Esophagus squamous epithelium (tissue), 4 donors: ENCODE data around the gene EIF4EBP2.

Source experiments
- CTCF ChIP-seq, 6 experiments: fragments of 450-650 bp in 4 of 6; fragments of 200-600 bp in 2 of 6; sonication (generic) in 2 of 6; IDR thresholded peaks; one replicate each; pipeline ENCODE4 v1.5.1; 2016 to 2019; ENCODE audit warnings: antibody characterized with exemption in 6 of 6, mild to moderate bottlenecking in 4 of 6, moderate library complexity in 4 of 6
- POLR2A ChIP-seq, 4 donors: fragments of 450-650 bp; IDR thresholded peaks; one replicate each; pipeline ENCODE4 v1.6.1; 2017; ENCODE audit warnings: antibody characterized with exemption in 4 of 4, mild to moderate bottlenecking in 4 of 4, moderate library complexity in 3 of 4

DNA sequence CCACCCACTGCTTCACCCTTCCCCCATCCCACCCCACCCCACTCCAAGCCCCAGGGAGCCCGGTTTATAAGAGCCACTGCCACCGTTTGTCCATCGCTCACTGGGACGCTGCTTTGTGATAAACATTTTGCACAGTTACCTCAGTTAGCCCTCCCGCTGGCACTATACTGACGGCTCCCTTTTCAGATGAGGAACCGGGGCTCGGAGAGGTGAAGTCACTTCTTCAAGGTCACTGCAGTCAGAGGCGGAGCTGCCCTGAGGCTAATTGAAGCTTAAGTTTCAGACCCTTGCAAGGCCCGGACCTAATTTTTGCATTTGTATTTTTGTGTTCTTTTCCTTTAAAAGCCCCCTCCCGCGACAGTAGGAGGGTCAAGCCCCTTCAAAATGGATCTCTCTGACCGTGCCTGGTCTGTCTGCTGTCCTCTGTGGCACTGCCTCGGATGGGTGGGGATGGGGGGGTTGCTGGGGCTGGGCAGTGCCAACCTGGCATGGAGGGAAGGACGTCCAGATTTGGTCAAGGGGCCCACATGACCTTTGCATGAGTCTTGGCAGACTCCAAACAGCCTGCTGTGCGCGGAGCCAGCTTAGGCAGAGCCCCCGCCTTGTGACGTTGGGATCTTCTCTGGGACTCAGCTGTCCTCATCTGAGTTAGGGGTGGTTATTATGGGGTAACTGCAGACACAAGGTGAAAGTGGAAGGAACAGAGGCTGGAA, 55.3 kb downstream of the EIF4EBP2 start:
- TF ChIP-seq CTCF (IDR thresholded peaks at IDR 0.05) (no peak), POLR2A (IDR thresholded peaks at IDR 0.05) (no peak)
